GM12801 (cell line): Measurements from ENCODE around the gene UVRAG.

Experiments used
- CTCF ChIP-seq: IDR thresholded peaks from one replicate; pipeline ENCODE4 v1.5.1; 2011; ENCODE audit warnings: control low read depth; ENCODE audit not compliant: insufficient read length; ENCODE audit errors: extremely low read depth

Gene UVRAG

GRCh38 chr11:75921808-75922207, 106.8 kb downstream of the UVRAG start:
- TF ChIP-seq CTCF: no peak

GRCh38 chr11:75924966-75925784, 110.2 kb downstream of the UVRAG start:
- no peak for TF ChIP-seq CTCF

GRCh38 chr11:75925785-75926164, 110.8 kb downstream of the UVRAG start:
- no peak for TF ChIP-seq CTCF

- no peak for TF ChIP-seq CTCF
These were observed 114.7 kb downstream of the UVRAG start for GRCh38 chr11:75929706-75930105.

- no peak for TF ChIP-seq CTCF
These were observed 115.5 kb downstream of the UVRAG start for GRCh38 chr11:75930534-75930933.

GRCh38 chr11:75931124-75931523, 116.1 kb downstream of the UVRAG start:
- TF ChIP-seq CTCF: no peak

GRCh38 chr11:75934851-75935250, 119.8 kb downstream of the UVRAG start:
- TF ChIP-seq CTCF: no peak

- no peak for TF ChIP-seq CTCF
These were observed 123.5 kb downstream of the UVRAG start for GRCh38 chr11:75938543-75938942.
